Ishikawa (cell line): ENCODE results near the gene AMFR.

Experiments
- CEBPB ChIP-seq: IDR thresholded peaks from 2 replicates; pipeline ENCODE4 v1.6.1; 2012
- CREB1 ChIP-seq: IDR thresholded peaks from 2 replicates; pipeline ENCODE4 v1.6.1; 2012; ENCODE audit warnings: low read depth
- EGR1 ChIP-seq: IDR thresholded peaks from 2 replicates; pipeline ENCODE4 v1.6.1; 2012
- EP300 ChIP-seq: IDR thresholded peaks from 2 replicates; pipeline ENCODE4 v1.6.1; 2012; ENCODE audit warnings: borderline replicate concordance
- FOXM1 ChIP-seq: IDR thresholded peaks from 2 replicates; pipeline ENCODE4 v1.6.1; 2012; ENCODE audit warnings: low read depth, borderline replicate concordance
- MAX ChIP-seq: IDR thresholded peaks from 2 replicates; pipeline ENCODE4 v1.6.1; 2012
- NFIC ChIP-seq: IDR thresholded peaks from 2 replicates; pipeline ENCODE4 v1.6.1; 2012
- RAD21 ChIP-seq: IDR thresholded peaks from 2 replicates; pipeline ENCODE4 v1.6.1; 2012; ENCODE audit warnings: low read depth
- TAF1 ChIP-seq: IDR thresholded peaks from 2 replicates; pipeline ENCODE4 v1.6.1; 2012; ENCODE audit warnings: low read depth, mild to moderate bottlenecking
- TCF12 ChIP-seq: IDR thresholded peaks from 2 replicates; pipeline ENCODE4 v1.6.1; 2012; ENCODE audit warnings: low read depth
- TEAD4 ChIP-seq: IDR thresholded peaks from 2 replicates; pipeline ENCODE4 v1.6.1; 2012
- USF1 ChIP-seq: IDR thresholded peaks from 2 replicates; pipeline ENCODE4 v1.6.1; 2012
- YY1 ChIP-seq: IDR thresholded peaks from 2 replicates; pipeline ENCODE4 v1.6.1; 2012; ENCODE audit warnings: low read depth
- ZBTB7A ChIP-seq: IDR thresholded peaks from 2 replicates; pipeline ENCODE4 v1.6.1; 2012; ENCODE audit warnings: low read depth
- TF ChIP-seq, protein P1 (sequence below): IDR thresholded peaks from 2 replicates; pipeline ENCODE4 v1.6.1; 2012; ENCODE audit warnings: low read depth, mild to moderate bottlenecking

AMFR gene

DNA sequence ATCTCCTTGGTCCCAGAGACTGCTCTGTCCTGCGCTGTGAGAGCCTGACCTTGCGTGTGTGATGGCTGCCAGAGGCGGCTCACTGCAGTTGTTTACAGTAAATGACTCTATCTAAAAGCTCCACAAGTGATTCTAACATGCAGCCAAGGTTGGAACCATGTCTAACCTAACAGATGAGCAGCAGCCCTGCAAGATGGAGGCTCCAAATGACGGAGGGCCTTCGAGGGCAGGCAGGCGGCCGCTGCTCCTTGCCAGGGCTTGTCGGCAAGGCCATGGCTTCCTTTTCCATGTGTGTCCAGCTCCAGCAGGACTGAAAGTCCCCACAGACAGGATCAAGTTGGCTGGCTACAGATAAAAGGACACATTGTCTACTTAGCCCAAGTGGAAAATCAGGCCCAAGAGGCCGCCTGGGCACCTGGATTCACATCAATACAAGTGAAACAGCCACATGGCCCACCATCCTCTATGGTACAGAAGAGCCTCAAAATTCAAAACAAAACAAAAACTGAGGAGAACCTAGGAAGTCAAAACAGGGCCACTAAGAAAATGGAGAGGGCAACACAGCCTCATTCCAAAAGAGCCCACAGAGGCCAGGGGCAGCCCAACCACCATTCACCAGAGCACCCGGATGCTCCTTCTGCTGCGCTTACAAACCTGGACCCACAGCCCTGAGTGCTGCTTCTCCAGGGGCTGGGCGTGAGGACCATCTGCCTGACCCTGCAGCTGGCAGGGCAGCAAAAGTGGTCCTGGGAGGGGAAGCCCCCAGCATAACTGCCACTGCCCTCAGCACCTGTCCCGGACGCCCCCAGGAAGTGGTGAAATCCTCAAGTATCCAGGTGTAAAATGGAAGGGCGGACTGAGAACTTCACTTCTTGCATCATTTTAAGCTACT is 65.0 kb downstream of the AMFR start:
- no peak for TF ChIP-seq CREB1
- TF ChIP-seq EP300 = no peak
- no peak for TF ChIP-seq USF1
- no peak for TF ChIP-seq NFIC
- TF ChIP-seq EGR1 = no peak

GRCh38 chr16:56357765-56358322 is 67.5 kb downstream of the AMFR start:
- TF ChIP-seq ZBTB7A (no peak), EGR1 (no peak), TAF1 (no peak), NFIC (no peak), USF1 (no peak), CREB1 (no peak), YY1 (no peak), EP300 (no peak), MAX (no peak), TEAD4 (no peak), FOXM1 (no peak), RAD21 (no peak), TCF12 (no peak)
- TF ChIP-seq, protein P1, sequence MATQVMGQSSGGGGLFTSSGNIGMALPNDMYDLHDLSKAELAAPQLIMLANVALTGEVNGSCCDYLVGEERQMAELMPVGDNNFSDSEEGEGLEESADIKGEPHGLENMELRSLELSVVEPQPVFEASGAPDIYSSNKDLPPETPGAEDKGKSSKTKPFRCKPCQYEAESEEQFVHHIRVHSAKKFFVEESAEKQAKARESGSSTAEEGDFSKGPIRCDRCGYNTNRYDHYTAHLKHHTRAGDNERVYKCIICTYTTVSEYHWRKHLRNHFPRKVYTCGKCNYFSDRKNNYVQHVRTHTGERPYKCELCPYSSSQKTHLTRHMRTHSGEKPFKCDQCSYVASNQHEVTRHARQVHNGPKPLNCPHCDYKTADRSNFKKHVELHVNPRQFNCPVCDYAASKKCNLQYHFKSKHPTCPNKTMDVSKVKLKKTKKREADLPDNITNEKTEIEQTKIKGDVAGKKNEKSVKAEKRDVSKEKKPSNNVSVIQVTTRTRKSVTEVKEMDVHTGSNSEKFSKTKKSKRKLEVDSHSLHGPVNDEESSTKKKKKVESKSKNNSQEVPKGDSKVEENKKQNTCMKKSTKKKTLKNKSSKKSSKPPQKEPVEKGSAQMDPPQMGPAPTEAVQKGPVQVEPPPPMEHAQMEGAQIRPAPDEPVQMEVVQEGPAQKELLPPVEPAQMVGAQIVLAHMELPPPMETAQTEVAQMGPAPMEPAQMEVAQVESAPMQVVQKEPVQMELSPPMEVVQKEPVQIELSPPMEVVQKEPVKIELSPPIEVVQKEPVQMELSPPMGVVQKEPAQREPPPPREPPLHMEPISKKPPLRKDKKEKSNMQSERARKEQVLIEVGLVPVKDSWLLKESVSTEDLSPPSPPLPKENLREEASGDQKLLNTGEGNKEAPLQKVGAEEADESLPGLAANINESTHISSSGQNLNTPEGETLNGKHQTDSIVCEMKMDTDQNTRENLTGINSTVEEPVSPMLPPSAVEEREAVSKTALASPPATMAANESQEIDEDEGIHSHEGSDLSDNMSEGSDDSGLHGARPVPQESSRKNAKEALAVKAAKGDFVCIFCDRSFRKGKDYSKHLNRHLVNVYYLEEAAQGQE = no peak

DNA sequence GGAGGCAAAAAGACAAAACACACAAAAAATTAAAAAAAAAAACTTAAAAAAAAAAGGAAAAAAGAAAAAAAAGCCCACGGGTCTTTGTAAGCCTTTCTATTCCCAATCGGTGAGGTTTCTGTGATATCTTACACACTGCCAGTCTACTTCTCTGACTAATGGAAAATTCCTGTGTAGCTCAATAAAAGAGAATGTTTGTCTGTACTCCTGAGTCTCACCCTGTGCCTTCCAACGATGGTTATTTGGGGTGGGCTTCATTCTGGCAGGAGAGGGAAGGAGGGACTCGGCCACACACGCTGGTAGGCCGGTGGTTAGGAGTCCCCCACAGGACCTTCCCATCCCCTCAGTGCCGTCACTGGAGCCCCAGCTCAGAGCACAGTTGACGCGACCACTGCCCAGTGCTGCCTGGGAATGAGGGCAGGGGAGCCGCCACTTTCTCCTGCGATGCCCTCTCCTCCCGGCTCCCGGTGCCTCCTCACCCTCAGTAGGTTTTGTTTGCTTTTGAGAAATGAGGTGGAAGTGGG is 68.0 kb downstream of the AMFR start:
- TF ChIP-seq, protein P1 = no peak
- TF ChIP-seq CREB1 = no peak
- TF ChIP-seq TAF1 = no peak
- no peak for TF ChIP-seq TEAD4
- TF ChIP-seq CEBPB = no peak
- TF ChIP-seq ZBTB7A = no peak
- no peak for TF ChIP-seq RAD21
- TF ChIP-seq EP300 = no peak
- TF ChIP-seq TCF12 = no peak
- TF ChIP-seq USF1 = no peak
- no peak for TF ChIP-seq YY1
- no peak for TF ChIP-seq NFIC
- no peak for TF ChIP-seq MAX
- TF ChIP-seq FOXM1 = no peak
- TF ChIP-seq EGR1 = no peak

- TF ChIP-seq TAF1 (0 out of 2 replicates have a peak, but pooled peaks have one; percentile 13), NFIC (no peak), TEAD4 (no peak), CEBPB (no peak), YY1 (0 out of 2 replicates have a peak, but pooled peaks have one; percentile 28), CREB1 (no peak), FOXM1 (no peak), TCF12 (0 out of 2 replicates have a peak, but pooled peaks have one; percentile 50), MAX (peak; percentile 65), EP300 (no peak), RAD21 (peak; percentile 78), USF1 (no peak), ZBTB7A (peak; percentile 82), EGR1 (no peak)
- TF ChIP-seq, protein P1 = no peak
Observed at GRCh38 chr16:56356276-56357240, 68.8 kb downstream of the AMFR start.
